AG04449 (cell line): Measurements from ENCODE around the gene MAPKAPK2.

Experiments used
- CTCF ChIA-PET: fragments of 350-600 bp; formaldehyde crosslinking; extraction: SDS; loops from one replicate; lab custom pipeline; 2021; ENCODE audit warnings: antibody characterized with exemption; lab: Yijun Ruan, JAX
- POLR2A ChIA-PET: fragments of 400-600, 350-600 bp; formaldehyde crosslinking; extraction: SDS; loops from one replicate; lab custom pipeline; 2020; ENCODE audit warnings: antibody characterized with exemption, inconsistent platforms; lab: Yijun Ruan, JAX
- DNase-seq: peaks from one replicate; pipeline ENCODE4 v3.0.0-alpha.2; 2010; ENCODE audit warnings: low read depth, low spot score
- H3K4me3 ChIP-seq: 2 replicates; pipeline ENCODE4 v1.5.1; 2011; ENCODE audit warnings: low read depth, mild to moderate bottlenecking, control low read depth, low read length
- TF ChIP-seq, protein P1 (sequence below): IDR thresholded peaks from one replicate; pipeline ENCODE4 v1.5.1; 2011; ENCODE audit warnings: mild to moderate bottlenecking, moderate library complexity, low read length, control low read depth, inconsistent platforms; ENCODE audit not compliant: insufficient read depth; ENCODE audit errors: missing control alignments

The MAPKAPK2 gene

DNA sequence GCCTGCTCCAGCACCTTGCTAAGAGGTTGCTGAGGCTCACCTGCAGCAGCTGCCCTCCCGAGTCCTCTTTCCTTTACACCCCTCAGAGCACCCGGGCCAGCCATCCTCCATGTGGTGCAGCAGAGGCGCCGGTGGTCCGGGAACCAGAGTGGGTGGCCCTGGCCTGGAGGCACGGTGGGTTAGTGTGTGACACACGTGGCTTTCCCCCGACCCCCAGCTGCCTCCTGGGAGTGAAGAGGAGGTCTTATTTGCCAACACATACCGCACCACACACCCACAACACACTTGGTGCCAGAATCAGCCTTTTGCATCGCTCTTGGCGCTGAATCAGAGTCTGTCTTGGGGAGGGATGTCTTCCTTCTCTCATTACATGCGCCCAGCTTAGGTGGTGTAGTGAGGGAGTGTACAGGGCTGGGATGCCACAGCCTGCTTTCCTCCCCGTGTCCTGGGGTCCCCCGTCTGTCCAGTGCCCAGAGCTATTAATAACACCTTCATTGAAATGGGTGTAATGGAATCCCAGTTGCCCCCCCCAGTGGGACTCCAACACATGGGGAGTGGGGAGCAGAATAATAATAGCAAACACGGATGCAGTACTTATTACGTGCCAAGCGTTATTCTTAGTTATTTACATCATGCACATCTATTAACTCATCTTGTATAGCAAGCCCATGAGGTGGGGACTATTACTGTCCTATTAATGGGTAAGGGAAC is 38.2 kb downstream of the MAPKAPK2 start:
- DNase-seq: no peak
- TF ChIP-seq, protein P1, sequence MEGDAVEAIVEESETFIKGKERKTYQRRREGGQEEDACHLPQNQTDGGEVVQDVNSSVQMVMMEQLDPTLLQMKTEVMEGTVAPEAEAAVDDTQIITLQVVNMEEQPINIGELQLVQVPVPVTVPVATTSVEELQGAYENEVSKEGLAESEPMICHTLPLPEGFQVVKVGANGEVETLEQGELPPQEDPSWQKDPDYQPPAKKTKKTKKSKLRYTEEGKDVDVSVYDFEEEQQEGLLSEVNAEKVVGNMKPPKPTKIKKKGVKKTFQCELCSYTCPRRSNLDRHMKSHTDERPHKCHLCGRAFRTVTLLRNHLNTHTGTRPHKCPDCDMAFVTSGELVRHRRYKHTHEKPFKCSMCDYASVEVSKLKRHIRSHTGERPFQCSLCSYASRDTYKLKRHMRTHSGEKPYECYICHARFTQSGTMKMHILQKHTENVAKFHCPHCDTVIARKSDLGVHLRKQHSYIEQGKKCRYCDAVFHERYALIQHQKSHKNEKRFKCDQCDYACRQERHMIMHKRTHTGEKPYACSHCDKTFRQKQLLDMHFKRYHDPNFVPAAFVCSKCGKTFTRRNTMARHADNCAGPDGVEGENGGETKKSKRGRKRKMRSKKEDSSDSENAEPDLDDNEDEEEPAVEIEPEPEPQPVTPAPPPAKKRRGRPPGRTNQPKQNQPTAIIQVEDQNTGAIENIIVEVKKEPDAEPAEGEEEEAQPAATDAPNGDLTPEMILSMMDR: no peak
- CTCF ChIA-PET: interaction anchor here (0.7 to 21.1 kb wide), 11 partner anchors 8 to 194 kb away, joined by 3 to 490 read pairs (median 5); partner anchors contain the start of gene FCMR
- H3K4me3 ChIP-seq: no peak overlapping the region
- POLR2A ChIA-PET: interaction anchor here (0.6 kb wide), 1 partner anchor 29 kb away, joined by 3 read pairs; no protein-coding TSS in a partner anchor

DNA sequence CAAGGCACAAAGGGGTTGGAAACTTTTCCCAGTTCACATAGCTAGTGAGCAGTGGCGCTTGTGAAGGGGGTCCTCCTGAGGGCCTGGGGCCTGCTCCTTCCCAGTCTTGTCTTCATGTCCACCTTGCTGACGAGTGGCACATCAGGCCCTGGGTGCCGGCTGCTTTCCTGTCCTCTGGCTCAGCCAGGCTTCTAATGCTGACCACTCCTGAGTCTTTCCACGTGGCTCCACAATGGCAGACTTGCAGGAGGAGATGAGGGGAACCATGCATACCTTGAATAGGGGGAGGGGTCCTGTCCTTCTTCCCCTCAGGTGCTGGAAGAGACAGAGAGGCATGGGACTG is 38.7 kb downstream of the MAPKAPK2 start:
- TF ChIP-seq, protein P1: no peak
- ChIA-PET CTCF (interaction anchor here (0.7 to 21.1 kb wide), 8 partner anchors 8 to 194 kb away, joined by 3 to 490 read pairs (median 44); partner anchors contain the start of gene FCMR), POLR2A (interaction anchor here (0.6 kb wide), 1 partner anchor 29 kb away, joined by 3 read pairs; no protein-coding TSS in a partner anchor)
- no peak for DNase-seq
- no peak overlapping the region for H3K4me3 ChIP-seq

DNA sequence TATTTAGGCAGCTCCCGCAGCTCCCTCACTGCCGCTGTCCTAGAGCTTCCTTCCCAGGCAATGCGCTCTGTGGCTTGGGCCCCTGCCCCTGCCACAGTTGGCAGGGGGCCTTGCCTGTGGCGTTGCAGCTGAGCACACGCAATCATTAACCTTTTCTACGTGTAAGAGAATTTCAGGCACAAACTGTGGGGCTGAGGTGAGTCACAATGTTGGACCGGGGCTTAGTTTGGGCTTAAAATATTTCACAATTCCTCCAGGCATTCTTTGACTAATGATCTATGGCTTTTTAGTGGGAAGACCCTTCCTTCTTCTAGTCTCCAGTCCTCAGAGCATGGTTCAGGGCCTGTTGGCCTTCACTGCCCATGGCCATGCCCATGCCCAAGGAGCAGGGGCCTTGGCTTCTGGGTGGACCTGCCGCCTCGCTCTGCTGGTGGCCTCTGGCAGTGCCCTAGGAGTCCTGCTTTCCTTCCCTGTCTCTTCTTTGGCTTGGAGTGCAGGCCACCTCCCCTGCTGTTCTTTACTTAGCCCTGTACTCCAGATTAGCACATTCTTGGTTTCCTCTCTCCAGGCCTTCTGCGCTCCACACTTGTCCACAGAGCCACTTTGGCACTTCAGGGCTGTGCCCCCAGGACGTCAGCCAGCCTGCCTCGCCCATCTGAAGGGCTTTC is 39.2 kb downstream of the MAPKAPK2 start:
- POLR2A ChIA-PET: interaction anchor here (0.6 kb wide), 1 partner anchor 30 kb away, joined by 3 read pairs; no protein-coding TSS in a partner anchor
- DNase-seq: no peak
- TF ChIP-seq, protein P1: no peak
- CTCF ChIA-PET: interaction anchor here (0.7 to 21.1 kb wide), 20 partner anchors 9 to 259 kb away, joined by 3 to 490 read pairs (median 20); partner anchors contain the start of genes DYRK3 and FCMR
- no peak overlapping the region for H3K4me3 ChIP-seq

DNA sequence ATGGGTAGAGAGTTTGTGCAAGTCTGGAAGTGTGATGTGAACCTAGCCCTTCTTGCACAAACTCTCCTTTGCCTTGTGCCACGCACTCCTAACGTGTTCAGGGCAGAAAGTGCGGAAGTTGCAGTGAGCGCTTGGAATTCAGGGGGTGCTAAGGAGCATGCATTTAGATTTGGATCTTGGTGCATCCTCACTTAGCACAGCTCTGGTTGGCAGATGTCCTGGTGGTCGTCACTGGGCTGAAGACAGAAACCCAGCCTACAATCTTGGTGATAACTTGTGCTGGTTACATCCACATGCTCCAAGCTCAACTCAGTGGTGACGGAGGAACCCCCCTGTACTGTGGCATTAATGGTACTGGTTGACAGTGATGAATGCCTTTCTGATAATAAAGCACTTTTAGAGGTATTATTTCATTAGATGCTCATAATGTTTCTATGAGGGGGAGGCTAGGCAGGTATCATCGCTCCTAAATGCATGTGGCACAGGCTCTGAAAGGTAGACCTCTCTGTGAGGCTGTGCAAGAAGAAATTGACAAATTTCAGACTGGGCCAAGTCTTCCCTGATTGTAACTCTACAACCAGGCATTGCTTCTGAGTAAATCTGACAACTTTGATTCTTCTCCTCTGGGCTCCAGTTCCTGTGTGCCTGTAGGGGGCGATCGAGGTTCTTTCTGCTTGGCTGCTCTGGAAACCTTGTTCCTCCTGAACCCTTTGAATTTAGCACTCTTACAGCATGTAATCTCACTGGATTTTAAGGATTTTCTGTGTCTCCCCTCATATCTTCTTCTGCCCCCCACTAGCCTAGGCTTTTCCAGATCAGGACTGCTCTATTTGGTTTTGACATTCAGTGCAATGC is 40.6 kb downstream of the MAPKAPK2 start:
- ChIA-PET POLR2A (no interaction called here), CTCF (interaction anchor here (0.7 to 21.1 kb wide), 52 partner anchors 10 to 331 kb away, joined by 3 to 490 read pairs (median 8); partner anchors contain the start of genes DYRK3, FCMR, IL19 and IL20)
- no peak overlapping the region for H3K4me3 ChIP-seq
- no peak for DNase-seq
- TF ChIP-seq, protein P1: peak; percentile 74

DNA sequence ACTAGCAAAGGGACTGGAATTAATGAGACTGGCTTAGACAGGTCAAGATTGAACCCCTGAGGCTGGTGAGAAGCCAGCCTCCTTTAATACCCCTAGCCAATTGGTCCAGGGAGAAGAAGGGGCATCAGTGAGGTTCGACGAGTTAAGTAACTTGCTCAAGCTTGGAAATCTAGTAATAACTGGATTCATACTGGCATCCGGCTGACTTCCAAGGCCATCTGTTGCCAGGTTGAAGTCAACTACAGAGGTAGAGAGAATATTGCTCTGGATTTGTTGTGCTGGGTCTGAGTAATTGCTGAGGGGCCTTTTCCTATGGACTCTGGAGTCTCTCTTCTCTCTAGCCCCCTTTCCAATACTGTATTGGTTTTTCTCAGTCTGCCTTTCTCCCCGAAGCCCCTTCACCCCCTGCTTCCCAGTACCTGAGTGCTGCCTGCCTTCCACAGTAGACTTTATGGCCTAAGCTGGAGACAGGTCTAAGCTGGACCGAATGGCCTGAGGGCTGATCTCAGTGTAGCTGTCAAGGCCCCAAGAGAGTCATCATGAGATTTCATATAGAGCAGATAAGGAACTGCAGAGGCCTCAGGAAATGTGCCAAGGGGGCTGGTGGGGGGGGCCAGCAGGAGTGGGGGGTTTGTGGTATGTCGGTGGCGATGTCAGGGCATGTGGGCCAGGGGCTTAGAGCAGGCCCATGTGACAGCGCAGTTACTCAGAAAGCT is 43.4 kb downstream of the MAPKAPK2 start:
- no peak overlapping the region for H3K4me3 ChIP-seq
- TF ChIP-seq, protein P1: no peak
- ChIA-PET POLR2A (no interaction called here), CTCF (interaction anchor here (0.9 to 21.1 kb wide), 11 partner anchors 7 to 277 kb away, joined by 3 to 490 read pairs (median 42); partner anchors contain the start of gene FCMR)
- DNase-seq: no peak
